ENCODE data around the gene TRPM4.
A peak's percentile ranks its signal among the peaks of the same experiment; 100 is the strongest.

GRCh38 chr19:49149652-49150105, 7.9 kb upstream of the TRPM4 start:
- TF ChIP-seq POLR2AphosphoS5 (IDR thresholded peaks at IDR 0.05; ENCODE audit: low read depth, low read length) (peak; percentile 62), TAF1 (IDR thresholded peaks at IDR 0.05; ENCODE audit: borderline replicate concordance, insufficient read depth, low read length) (peak; percentile 18; the same call in 1 of the 2 replicates), REST (IDR thresholded peaks at IDR 0.05; ENCODE audit: insufficient read depth in 1 of 2, low read depth in 2 of 2, low read length in 2 of 2) (no peak), SIN3A (IDR thresholded peaks at IDR 0.05; ENCODE audit: borderline replicate concordance, insufficient read depth, low read length) (no peak)
